Measurements from ENCODE around the gene CD83. TPM values are rescaled to one million over a fixed set of nuclear protein-coding genes. Genes with fewer than 3 reads are reported as not detected.

Gene CD83
- total and polyA plus RNA-seq, 4 donors = 0.35 to 4.2 (median 0.60) TPM

- DNase-seq (ENCODE audit: low spot score) = no peak
- Histone ChIP-seq H3K9ac (ENCODE audit: low read depth in 1 of 2, low read length in 2 of 2) (no peak overlapping the region), H3K36me3 (ENCODE audit: control insufficient read depth in 4 of 4, insufficient read depth in 3 of 4, low read depth in 1 of 4, low read length in 3 of 4) (peaks cover 0 to 3% (median under 1%) of the 10 kb centered on the region in 4 donors), H3K27ac (ENCODE audit: low read depth in 1 of 2, low read length in 2 of 2) (no peak overlapping the region), H3K27me3 (ENCODE audit: control insufficient read depth in 4 of 4, insufficient read depth in 4 of 4, low read length in 3 of 4) (no peaks in the 10 kb centered on the region), H3K4me3 (ENCODE audit: low read depth in 1 of 3, low read length in 3 of 3) (no peak overlapping the region), H3K4me1 (ENCODE audit: control insufficient read depth in 4 of 4, insufficient read depth in 4 of 4, low read length in 3 of 4) (peaks cover 0 to 7% (median 0%) of the 10 kb centered on the region in 4 donors), H3K9me3 (ENCODE audit: control insufficient read depth in 4 of 4, low read length in 3 of 4) (no peaks in the 10 kb centered on the region)
- TF ChIP-seq TAF1 (conservative IDR thresholded peaks at IDR 0.05) (no peak), HNF4A (conservative IDR thresholded peaks at IDR 0.05) (peak; percentile 27 to 64), SP1 (IDR thresholded peaks at IDR 0.05) (peak; percentile 50), HNF4G (IDR thresholded peaks at IDR 0.05) (peak; percentile 12)
- 77% methylated on average over 10 of the region's 10 CpGs for WGBS
Observed at GRCh38 chr6:14132244-14132920, 14.8 kb downstream of the CD83 start.

- Histone ChIP-seq H3K4me1 (ENCODE audit: control insufficient read depth in 4 of 4, insufficient read depth in 4 of 4, low read length in 3 of 4) (peaks cover 0 to 7% (median 0%) of the 10 kb centered on the region in 4 donors), H3K9ac (ENCODE audit: low read depth in 1 of 2, low read length in 2 of 2) (no peak overlapping the region), H3K4me3 (ENCODE audit: low read depth in 1 of 3, low read length in 3 of 3) (no peak overlapping the region), H3K9me3 (ENCODE audit: control insufficient read depth in 4 of 4, low read length in 3 of 4) (no peaks in the 10 kb centered on the region), H3K27me3 (ENCODE audit: control insufficient read depth in 4 of 4, insufficient read depth in 4 of 4, low read length in 3 of 4) (no peaks in the 10 kb centered on the region), H3K36me3 (ENCODE audit: control insufficient read depth in 4 of 4, insufficient read depth in 3 of 4, low read depth in 1 of 4, low read length in 3 of 4) (peaks cover 0 to 3% (median 0%) of the 10 kb centered on the region in 4 donors), H3K27ac (ENCODE audit: low read depth in 1 of 2, low read length in 2 of 2) (no peak overlapping the region)
- TF ChIP-seq FOXA1 (IDR thresholded peaks at IDR 0.05) (no peak), REST (IDR thresholded peaks at IDR 0.05) (no peak), EGR1 (IDR thresholded peaks at IDR 0.05; ENCODE audit: low read depth in 2 of 2) (no peak), ATF3 (IDR thresholded peaks at IDR 0.05) (no peak), HNF4G (IDR thresholded peaks at IDR 0.05) (no peak), RAD21 (IDR thresholded peaks at IDR 0.05) (no peak), CTCF (IDR thresholded peaks at IDR 0.05; ENCODE audit: low read depth, low read length, missing input control) (no peak), GABPA (IDR thresholded peaks at IDR 0.05 in 1 of 2, conservative IDR thresholded peaks at IDR 0.05 in 1 of 2) (no peak), TAF1 (conservative IDR thresholded peaks at IDR 0.05) (no peak), ZBTB33 (IDR thresholded peaks at IDR 0.05) (no peak), HNF4A (conservative IDR thresholded peaks at IDR 0.05) (no peak), YY1 (IDR thresholded peaks at IDR 0.05) (no peak), MAX (IDR thresholded peaks at IDR 0.05) (no peak), RXRA (IDR thresholded peaks at IDR 0.05) (no peak)
- no peak for DNase-seq (ENCODE audit: low spot score)
- 96% methylated on average over 4 of the region's 4 CpGs for WGBS
Observed at GRCh38 chr6:14132921-14133275, 15.3 kb downstream of the CD83 start.

All from liver (tissue), 9 donors.